Fibroblast of upper back skin (primary cell): Measurements from ENCODE around the gene ADGRG2.
"Not testable (repeated sequence)": the region's sequence is repeated elsewhere in the genome, so short reads cannot be mapped to it uniquely, and the experiment has no call there.

ENCODE experiments used
- DNase-seq: peaks from one replicate; pipeline ENCODE4 v3.0.0-alpha.2; 2013

The ADGRG2 gene

GRCh38 chrX:19075754-19076153 is 46.5 kb downstream of the ADGRG2 start:
- no peak for DNase-seq

GRCh38 chrX:19072372-19072771 is 49.9 kb downstream of the ADGRG2 start:
- no peak for DNase-seq

- no peak for DNase-seq
These were observed 51.7 kb downstream of the ADGRG2 start for GRCh38 chrX:19070555-19070994.

- not testable (repeated sequence) for DNase-seq
These were observed 55.3 kb downstream of the ADGRG2 start for GRCh38 chrX:19066987-19067386.

GRCh38 chrX:19065535-19065934 is 56.7 kb downstream of the ADGRG2 start:
- DNase-seq: no peak

GRCh38 chrX:19064175-19064574 is 58.1 kb downstream of the ADGRG2 start:
- DNase-seq: peak; percentile 49

GRCh38 chrX:19063030-19063429 is 59.2 kb downstream of the ADGRG2 start:
- DNase-seq: peak; percentile 17

GRCh38 chrX:19059067-19059466 is 63.2 kb downstream of the ADGRG2 start:
- DNase-seq: no peak

GRCh38 chrX:19057856-19058255 is 64.4 kb downstream of the ADGRG2 start:
- DNase-seq: no peak

- DNase-seq: no peak
These were observed 73.2 kb downstream of the ADGRG2 start for GRCh38 chrX:19049110-19049509.

GRCh38 chrX:19046343-19047215 is 75.7 kb downstream of the ADGRG2 start:
- DNase-seq: peak; percentile 45

- DNase-seq: no peak
These were observed 81.9 kb downstream of the ADGRG2 start for GRCh38 chrX:19040373-19040772.

GRCh38 chrX:19034025-19034424 is 88.2 kb downstream of the ADGRG2 start:
- DNase-seq: no peak

- no peak for DNase-seq
These were observed 91.5 kb downstream of the ADGRG2 start for GRCh38 chrX:19030805-19031204.

GRCh38 chrX:19028560-19028959 is 93.7 kb downstream of the ADGRG2 start:
- DNase-seq: no peak

- no peak for DNase-seq
These were observed 97.9 kb downstream of the ADGRG2 start for GRCh38 chrX:19024366-19024765.

- DNase-seq: peak; percentile 20
These were observed 102.3 kb downstream of the ADGRG2 start for GRCh38 chrX:19019996-19020395.

- DNase-seq: peak; percentile 16
These were observed 105.0 kb downstream of the ADGRG2 start for GRCh38 chrX:19017271-19017670.

- not testable (repeated sequence) for DNase-seq
These were observed 105.7 kb downstream of the ADGRG2 start for GRCh38 chrX:19016614-19017013.

GRCh38 chrX:19007868-19008267 is 114.4 kb downstream of the ADGRG2 start:
- DNase-seq: no peak

GRCh38 chrX:19007011-19007410 is 115.3 kb downstream of the ADGRG2 start:
- DNase-seq: no peak

GRCh38 chrX:19005909-19006308 is 116.4 kb downstream of the ADGRG2 start:
- no peak for DNase-seq

- no peak for DNase-seq
These were observed 118.5 kb downstream of the ADGRG2 start for GRCh38 chrX:19003756-19004155.

GRCh38 chrX:18998653-18999052 is 123.6 kb downstream of the ADGRG2 start:
- no peak for DNase-seq

GRCh38 chrX:18997916-18998315 is 124.4 kb downstream of the ADGRG2 start:
- peak; percentile 23 for DNase-seq
